HEK293 (cell line): ENCODE data around the gene NLE1.

ENCODE experiments used
- CTCF ChIA-PET: fragments of 350-600 bp; formaldehyde crosslinking; extraction: SDS; loops from one replicate; lab custom pipeline; 2021; ENCODE audit warnings: antibody characterized with exemption; lab: Yijun Ruan, JAX
- POLR2A ChIA-PET: fragments of 300-600 bp; formaldehyde crosslinking; extraction: SDS; loops from one replicate; lab custom pipeline; 2020; ENCODE audit warnings: antibody characterized with exemption, inconsistent platforms; lab: Yijun Ruan, JAX
- H3K27ac ChIP-seq: fragments of 200-500 bp; sonication (Bioruptor generic); 2 replicates; pipeline ENCODE4 v1.5.1; 2014; ENCODE audit warnings: low read depth, low read length, control low read depth, inconsistent platforms; ENCODE audit errors: extremely low read depth
- H3K36me3 ChIP-seq, 2 experiments: fragments of 200-500 bp in 1 of 2; sonication (Bioruptor generic) in 1 of 2; 1 replicate in 1 of 2; 2 replicates in 1 of 2; pipeline ENCODE4 v1.5.1; 2014 to 2017; ENCODE audit warnings: inconsistent platforms in 2 of 2, low read length in 2 of 2; ENCODE audit not compliant: control insufficient read depth in 2 of 2, insufficient read depth in 1 of 2
- H3K4me1 ChIP-seq: fragments of 200-500 bp; sonication (Bioruptor generic); 2 replicates; pipeline ENCODE4 v1.5.1; 2014; ENCODE audit warnings: mild to moderate bottlenecking, low read length, inconsistent platforms; ENCODE audit not compliant: control insufficient read depth, insufficient read depth
- H3K4me3 ChIP-seq: 2 replicates; pipeline ENCODE4 v1.5.1; 2011; ENCODE audit warnings: low read depth, mild to moderate bottlenecking, control low read depth, low read length, moderate library complexity
- H3K9me3 ChIP-seq: fragments of 200-500 bp; sonication (Bioruptor generic); 2 replicates; pipeline ENCODE4 v1.5.1; 2014; ENCODE audit warnings: low read depth, low read length, inconsistent platforms; ENCODE audit not compliant: control insufficient read depth, insufficient read depth
- BCL11B ChIP-seq: fragments of 450-650 bp; formaldehyde crosslinking; IDR thresholded peaks from 2 replicates; pipeline ENCODE4 v1.5.1; 2016; ENCODE audit warnings: low read depth, missing biosample characterization, missing genetic modification characterization
- GLIS2 ChIP-seq: fragments of 450-650 bp; formaldehyde crosslinking; IDR thresholded peaks from 2 replicates; pipeline ENCODE4 v1.5.1; 2016; ENCODE audit warnings: missing biosample characterization, missing genetic modification characterization
- KLF16 ChIP-seq: fragments of 450-650 bp; formaldehyde crosslinking; IDR thresholded peaks from 2 replicates; pipeline ENCODE4 v1.5.1; 2017; ENCODE audit warnings: missing biosample characterization, missing genetic modification characterization
- PRDM1 ChIP-seq: fragments of 450-650 bp; formaldehyde crosslinking; IDR thresholded peaks from 2 replicates; pipeline ENCODE4; 2016; ENCODE audit warnings: missing biosample characterization, missing genetic modification characterization
- REPIN1 ChIP-seq: fragments of 450-650 bp; formaldehyde crosslinking; IDR thresholded peaks from 2 replicates; pipeline ENCODE4 v1.5.1; 2017; ENCODE audit warnings: missing biosample characterization, missing genetic modification characterization, low read depth
- ZBTB17 ChIP-seq: fragments of 450-650 bp; formaldehyde crosslinking; IDR thresholded peaks from 2 replicates; pipeline ENCODE4 v1.5.1; 2016; ENCODE audit warnings: missing biosample characterization, missing genetic modification characterization
- ZFP3 ChIP-seq: fragments of 450-650 bp; formaldehyde crosslinking; IDR thresholded peaks from 2 replicates; pipeline ENCODE4 v1.5.1; 2016; ENCODE audit warnings: low read depth, missing biosample characterization, missing genetic modification characterization
- ZNF202 ChIP-seq: fragments of 450-650 bp; formaldehyde crosslinking; IDR thresholded peaks from 2 replicates; pipeline ENCODE4 v1.5.1; 2016; ENCODE audit warnings: missing biosample characterization, missing genetic modification characterization, borderline replicate concordance
- ZNF302 ChIP-seq: fragments of 450-650 bp; formaldehyde crosslinking; IDR thresholded peaks from 2 replicates; pipeline ENCODE4 v1.5.1; 2016; ENCODE audit warnings: missing biosample characterization, missing genetic modification characterization, low read depth
- ZNF394 ChIP-seq: fragments of 450-650 bp; formaldehyde crosslinking; IDR thresholded peaks from 2 replicates; pipeline ENCODE4 v1.5.1; 2016; ENCODE audit warnings: missing biosample characterization, missing genetic modification characterization, mild to moderate bottlenecking, moderate library complexity, borderline replicate concordance
- ZNF555 ChIP-seq: fragments of 450-650 bp; formaldehyde crosslinking; conservative IDR thresholded peaks from 2 replicates; pipeline ENCODE4 v1.5.1; 2017; ENCODE audit warnings: missing biosample characterization, mild to moderate bottlenecking, missing genetic modification characterization, inconsistent platforms
- ZNF560 ChIP-seq: fragments of 450-650 bp; formaldehyde crosslinking; IDR thresholded peaks from 2 replicates; pipeline ENCODE4 v1.5.1; 2017; ENCODE audit warnings: missing biosample characterization, missing genetic modification characterization, borderline replicate concordance
- ZNF701 ChIP-seq: fragments of 450-650 bp; formaldehyde crosslinking; IDR thresholded peaks from 2 replicates; pipeline ENCODE4 v1.5.1; 2016; ENCODE audit warnings: missing biosample characterization, missing genetic modification characterization
- TF ChIP-seq, protein P1 (sequence below): fragments of 450-650 bp; formaldehyde crosslinking; IDR thresholded peaks from 2 replicates; pipeline ENCODE4 v1.5.1; 2016; ENCODE audit warnings: missing biosample characterization, missing genetic modification characterization
- TF ChIP-seq, protein P2 (sequence below): fragments of 450-650 bp; formaldehyde crosslinking; IDR thresholded peaks from 2 replicates; pipeline ENCODE4 v1.5.1; 2016; ENCODE audit warnings: missing biosample characterization, missing genetic modification characterization, borderline replicate concordance
- TF ChIP-seq, protein P3 (sequence below): fragments of 450-650 bp; formaldehyde crosslinking; IDR thresholded peaks from 2 replicates; pipeline ENCODE4 v1.5.1; 2016; ENCODE audit warnings: missing biosample characterization, missing genetic modification characterization
- TF ChIP-seq, protein P4 (sequence below): fragments of 450-650 bp; formaldehyde crosslinking; IDR thresholded peaks from 2 replicates; pipeline ENCODE4 v1.5.1; 2016; ENCODE audit warnings: missing biosample characterization, missing genetic modification characterization
- TF ChIP-seq, protein P5 (sequence below): fragments of 450-650 bp; formaldehyde crosslinking; IDR thresholded peaks from 2 replicates; pipeline ENCODE4 v1.5.1; 2016; ENCODE audit warnings: missing biosample characterization, missing genetic modification characterization
- TF ChIP-seq, protein P6 (sequence below): fragments of 450-650 bp; formaldehyde crosslinking; IDR thresholded peaks from 2 replicates; pipeline ENCODE4 v1.5.1; 2017; ENCODE audit warnings: missing biosample characterization, mild to moderate bottlenecking, missing genetic modification characterization, moderate library complexity
- TF ChIP-seq, protein P7 (sequence below): fragments of 450-650 bp; IDR thresholded peaks from 2 replicates; pipeline ENCODE4 v1.5.1; 2018; ENCODE audit warnings: missing biosample characterization, missing genetic modification characterization
- TF ChIP-seq, protein P8 (sequence below): fragments of 450-650 bp; formaldehyde crosslinking; IDR thresholded peaks from 2 replicates; pipeline ENCODE4; 2016; ENCODE audit warnings: missing biosample characterization, missing genetic modification characterization

NLE1 gene

DNA sequence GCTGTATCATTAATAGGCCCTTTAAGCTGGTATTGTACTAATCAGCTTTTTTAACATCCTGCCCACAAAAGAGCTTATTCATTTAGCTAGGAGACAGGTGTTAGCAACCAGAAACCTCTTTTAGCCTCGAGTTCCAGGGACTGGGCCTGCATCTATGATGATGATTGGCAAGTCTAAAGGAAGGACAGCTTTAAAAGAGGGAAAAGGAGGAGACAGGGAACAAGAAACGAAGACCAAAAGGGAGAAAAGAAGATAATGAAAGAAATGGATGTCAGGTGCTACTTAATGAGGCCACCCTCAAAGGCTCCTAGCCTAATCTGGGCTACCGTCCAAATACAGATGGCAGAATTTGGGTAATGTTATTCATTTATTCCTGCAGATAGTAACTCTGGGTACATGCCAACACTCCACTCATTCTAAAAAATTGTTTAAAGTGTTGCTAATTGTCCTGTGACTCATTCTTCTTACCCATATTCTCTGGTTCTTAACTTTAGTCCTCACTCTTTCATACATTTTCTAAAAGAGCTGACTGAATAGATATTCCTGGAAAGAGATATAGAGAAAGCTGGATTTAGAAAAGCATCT is 59.9 kb downstream of the NLE1 start:
- POLR2A ChIA-PET = interaction anchor here (1.1 to 1.4 kb wide), 2 partner anchors 19 to 291 kb away, joined by 3 to 8 read pairs; partner anchors contain the start of genes RFFL and SLFN11
- Histone ChIP-seq H3K9me3 (no peaks in the 10 kb centered on the region), H3K4me1 (peaks cover 20% of the 10 kb centered on the region), H3K27ac (peak overlapping the region; percentile 56), H3K4me3 (no peak overlapping the region), H3K36me3 (no peaks in the 10 kb centered on the region; a peak in 1 of 3 replicates)
- CTCF ChIA-PET = interaction anchor here (0.5 to 1.2 kb wide), 5 partner anchors 9 to 174 kb away, joined by 3 to 4 read pairs (median 3); partner anchors contain the start of gene RAD51D
- TF ChIP-seq, protein P1, sequence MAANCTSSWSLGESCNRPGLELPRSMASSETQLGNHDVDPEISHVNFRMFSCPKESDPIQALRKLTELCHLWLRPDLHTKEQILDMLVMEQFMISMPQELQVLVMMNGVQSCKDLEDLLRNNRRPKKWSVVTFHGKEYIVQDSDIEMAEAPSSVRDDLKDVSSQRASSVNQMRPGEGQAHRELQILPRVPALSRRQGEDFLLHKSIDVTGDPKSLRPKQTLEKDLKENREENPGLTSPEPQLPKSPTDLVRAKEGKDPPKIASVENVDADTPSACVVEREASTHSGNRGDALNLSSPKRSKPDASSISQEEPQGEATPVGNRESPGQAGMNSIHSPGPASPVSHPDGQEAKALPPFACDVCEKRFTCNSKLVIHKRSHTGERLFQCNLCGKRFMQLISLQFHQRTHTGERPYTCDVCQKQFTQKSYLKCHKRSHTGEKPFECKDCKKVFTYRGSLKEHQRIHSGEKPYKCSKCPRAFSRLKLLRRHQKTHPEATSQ (tag by site-specific recombination) = no peak
- TF ChIP-seq, protein P2, sequence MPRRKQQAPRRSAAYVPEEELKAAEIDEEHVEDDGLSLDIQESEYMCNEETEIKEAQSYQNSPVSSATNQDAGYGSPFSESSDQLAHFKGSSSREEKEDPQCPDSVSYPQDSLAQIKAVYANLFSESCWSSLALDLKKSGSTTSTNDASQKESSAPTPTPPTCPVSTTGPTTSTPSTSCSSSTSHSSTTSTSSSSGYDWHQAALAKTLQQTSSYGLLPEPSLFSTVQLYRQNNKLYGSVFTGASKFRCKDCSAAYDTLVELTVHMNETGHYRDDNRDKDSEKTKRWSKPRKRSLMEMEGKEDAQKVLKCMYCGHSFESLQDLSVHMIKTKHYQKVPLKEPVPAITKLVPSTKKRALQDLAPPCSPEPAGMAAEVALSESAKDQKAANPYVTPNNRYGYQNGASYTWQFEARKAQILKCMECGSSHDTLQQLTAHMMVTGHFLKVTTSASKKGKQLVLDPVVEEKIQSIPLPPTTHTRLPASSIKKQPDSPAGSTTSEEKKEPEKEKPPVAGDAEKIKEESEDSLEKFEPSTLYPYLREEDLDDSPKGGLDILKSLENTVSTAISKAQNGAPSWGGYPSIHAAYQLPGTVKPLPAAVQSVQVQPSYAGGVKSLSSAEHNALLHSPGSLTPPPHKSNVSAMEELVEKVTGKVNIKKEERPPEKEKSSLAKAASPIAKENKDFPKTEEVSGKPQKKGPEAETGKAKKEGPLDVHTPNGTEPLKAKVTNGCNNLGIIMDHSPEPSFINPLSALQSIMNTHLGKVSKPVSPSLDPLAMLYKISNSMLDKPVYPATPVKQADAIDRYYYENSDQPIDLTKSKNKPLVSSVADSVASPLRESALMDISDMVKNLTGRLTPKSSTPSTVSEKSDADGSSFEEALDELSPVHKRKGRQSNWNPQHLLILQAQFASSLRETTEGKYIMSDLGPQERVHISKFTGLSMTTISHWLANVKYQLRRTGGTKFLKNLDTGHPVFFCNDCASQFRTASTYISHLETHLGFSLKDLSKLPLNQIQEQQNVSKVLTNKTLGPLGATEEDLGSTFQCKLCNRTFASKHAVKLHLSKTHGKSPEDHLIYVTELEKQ (tag by site-specific recombination) = no peak
- TF ChIP-seq, protein P3, sequence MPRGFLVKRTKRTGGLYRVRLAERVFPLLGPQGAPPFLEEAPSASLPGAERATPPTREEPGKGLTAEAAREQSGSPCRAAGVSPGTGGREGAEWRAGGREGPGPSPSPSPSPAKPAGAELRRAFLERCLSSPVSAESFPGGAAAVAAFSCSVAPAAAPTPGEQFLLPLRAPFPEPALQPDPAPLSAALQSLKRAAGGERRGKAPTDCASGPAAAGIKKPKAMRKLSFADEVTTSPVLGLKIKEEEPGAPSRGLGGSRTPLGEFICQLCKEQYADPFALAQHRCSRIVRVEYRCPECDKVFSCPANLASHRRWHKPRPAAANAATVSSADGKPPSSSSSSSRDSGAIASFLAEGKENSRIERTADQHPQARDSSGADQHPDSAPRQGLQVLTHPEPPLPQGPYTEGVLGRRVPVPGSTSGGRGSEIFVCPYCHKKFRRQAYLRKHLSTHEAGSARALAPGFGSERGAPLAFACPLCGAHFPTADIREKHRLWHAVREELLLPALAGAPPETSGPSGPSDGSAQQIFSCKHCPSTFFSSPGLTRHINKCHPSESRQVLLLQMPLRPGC (tag by site-specific recombination) = peak; percentile 26; the same call in 1 of the 2 replicates
- TF ChIP-seq ZNF560 = no peak
- TF ChIP-seq KLF16 = no peak
- TF ChIP-seq ZNF555 (tag by site-specific recombination) = no peak
- TF ChIP-seq, protein P4, sequence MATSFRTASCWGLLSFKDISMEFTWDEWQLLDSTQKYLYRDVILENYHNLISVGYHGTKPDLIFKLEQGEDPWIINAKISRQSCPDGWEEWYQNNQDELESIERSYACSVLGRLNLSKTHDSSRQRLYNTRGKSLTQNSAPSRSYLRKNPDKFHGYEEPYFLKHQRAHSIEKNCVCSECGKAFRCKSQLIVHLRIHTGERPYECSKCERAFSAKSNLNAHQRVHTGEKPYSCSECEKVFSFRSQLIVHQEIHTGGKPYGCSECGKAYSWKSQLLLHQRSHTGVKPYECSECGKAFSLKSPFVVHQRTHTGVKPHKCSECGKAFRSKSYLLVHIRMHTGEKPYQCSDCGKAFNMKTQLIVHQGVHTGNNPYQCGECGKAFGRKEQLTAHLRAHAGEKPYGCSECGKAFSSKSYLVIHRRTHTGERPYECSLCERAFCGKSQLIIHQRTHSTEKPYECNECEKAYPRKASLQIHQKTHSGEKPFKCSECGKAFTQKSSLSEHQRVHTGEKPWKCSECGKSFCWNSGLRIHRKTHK (tag by site-specific recombination) = no peak
- TF ChIP-seq, protein P5, sequence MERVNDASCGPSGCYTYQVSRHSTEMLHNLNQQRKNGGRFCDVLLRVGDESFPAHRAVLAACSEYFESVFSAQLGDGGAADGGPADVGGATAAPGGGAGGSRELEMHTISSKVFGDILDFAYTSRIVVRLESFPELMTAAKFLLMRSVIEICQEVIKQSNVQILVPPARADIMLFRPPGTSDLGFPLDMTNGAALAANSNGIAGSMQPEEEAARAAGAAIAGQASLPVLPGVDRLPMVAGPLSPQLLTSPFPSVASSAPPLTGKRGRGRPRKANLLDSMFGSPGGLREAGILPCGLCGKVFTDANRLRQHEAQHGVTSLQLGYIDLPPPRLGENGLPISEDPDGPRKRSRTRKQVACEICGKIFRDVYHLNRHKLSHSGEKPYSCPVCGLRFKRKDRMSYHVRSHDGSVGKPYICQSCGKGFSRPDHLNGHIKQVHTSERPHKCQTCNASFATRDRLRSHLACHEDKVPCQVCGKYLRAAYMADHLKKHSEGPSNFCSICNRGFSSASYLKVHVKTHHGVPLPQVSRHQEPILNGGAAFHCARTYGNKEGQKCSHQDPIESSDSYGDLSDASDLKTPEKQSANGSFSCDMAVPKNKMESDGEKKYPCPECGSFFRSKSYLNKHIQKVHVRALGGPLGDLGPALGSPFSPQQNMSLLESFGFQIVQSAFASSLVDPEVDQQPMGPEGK (tag by site-specific recombination) = 0 out of 2 replicates have a peak, but pooled peaks have one; percentile 10
- TF ChIP-seq, protein P6, sequence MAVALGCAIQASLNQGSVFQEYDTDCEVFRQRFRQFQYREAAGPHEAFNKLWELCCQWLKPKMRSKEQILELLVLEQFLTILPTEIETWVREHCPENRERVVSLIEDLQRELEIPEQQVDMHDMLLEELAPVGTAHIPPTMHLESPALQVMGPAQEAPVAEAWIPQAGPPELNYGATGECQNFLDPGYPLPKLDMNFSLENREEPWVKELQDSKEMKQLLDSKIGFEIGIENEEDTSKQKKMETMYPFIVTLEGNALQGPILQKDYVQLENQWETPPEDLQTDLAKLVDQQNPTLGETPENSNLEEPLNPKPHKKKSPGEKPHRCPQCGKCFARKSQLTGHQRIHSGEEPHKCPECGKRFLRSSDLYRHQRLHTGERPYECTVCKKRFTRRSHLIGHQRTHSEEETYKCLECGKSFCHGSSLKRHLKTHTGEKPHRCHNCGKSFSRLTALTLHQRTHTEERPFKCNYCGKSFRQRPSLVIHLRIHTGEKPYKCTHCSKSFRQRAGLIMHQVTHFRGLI = no peak
- no peak for TF ChIP-seq ZNF394
- no peak for TF ChIP-seq BCL11B (tag by site-specific recombination)
- TF ChIP-seq, protein P7, sequence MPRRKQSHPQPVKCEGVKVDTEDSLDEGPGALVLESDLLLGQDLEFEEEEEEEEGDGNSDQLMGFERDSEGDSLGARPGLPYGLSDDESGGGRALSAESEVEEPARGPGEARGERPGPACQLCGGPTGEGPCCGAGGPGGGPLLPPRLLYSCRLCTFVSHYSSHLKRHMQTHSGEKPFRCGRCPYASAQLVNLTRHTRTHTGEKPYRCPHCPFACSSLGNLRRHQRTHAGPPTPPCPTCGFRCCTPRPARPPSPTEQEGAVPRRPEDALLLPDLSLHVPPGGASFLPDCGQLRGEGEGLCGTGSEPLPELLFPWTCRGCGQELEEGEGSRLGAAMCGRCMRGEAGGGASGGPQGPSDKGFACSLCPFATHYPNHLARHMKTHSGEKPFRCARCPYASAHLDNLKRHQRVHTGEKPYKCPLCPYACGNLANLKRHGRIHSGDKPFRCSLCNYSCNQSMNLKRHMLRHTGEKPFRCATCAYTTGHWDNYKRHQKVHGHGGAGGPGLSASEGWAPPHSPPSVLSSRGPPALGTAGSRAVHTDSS = no peak
- TF ChIP-seq ZNF302 (tag by site-specific recombination) = no peak
- no peak for TF ChIP-seq ZNF701 (tag by site-specific recombination)
- no peak for TF ChIP-seq ZFP3 (tag by site-specific recombination)
- peak; percentile 53 for TF ChIP-seq ZBTB17
- no peak for TF ChIP-seq GLIS2
- no peak for TF ChIP-seq REPIN1 (tag by site-specific recombination)
- TF ChIP-seq ZNF202 (tag by site-specific recombination) = no peak
- TF ChIP-seq, protein P8, sequence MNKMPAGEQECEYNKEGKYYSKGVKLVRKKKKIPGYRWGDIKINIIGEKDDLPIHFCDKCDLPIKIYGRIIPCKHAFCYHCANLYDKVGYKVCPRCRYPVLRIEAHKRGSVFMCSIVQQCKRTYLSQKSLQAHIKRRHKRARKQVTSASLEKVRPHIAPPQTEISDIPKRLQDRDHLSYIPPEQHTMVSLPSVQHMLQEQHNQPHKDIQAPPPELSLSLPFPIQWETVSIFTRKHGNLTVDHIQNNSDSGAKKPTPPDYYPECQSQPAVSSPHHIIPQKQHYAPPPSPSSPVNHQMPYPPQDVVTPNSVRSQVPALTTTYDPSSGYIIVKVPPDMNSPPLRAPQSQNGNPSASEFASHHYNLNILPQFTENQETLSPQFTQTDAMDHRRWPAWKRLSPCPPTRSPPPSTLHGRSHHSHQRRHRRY = no peak
- peak; percentile 82 for TF ChIP-seq PRDM1 (tag by site-specific recombination)
